Kidney (tissue), 14 donors: ENCODE data around the gene PRSS1. TPM values are rescaled to one million over a fixed set of nuclear protein-coding genes. Genes with fewer than 3 reads are reported as not detected.

Experiments used
- DNase-seq, 5 donors: peaks; one replicate each; pipeline ENCODE4 v3.0.0-alpha.2; 2013 to 2020
- FAIRE-seq: peaks from 2 replicates; lab custom pipeline; 2012; peaks lifted over from hg19 to GRCh38; lab: Jason Lieb, UNC
- H3K27ac ChIP-seq, 2 donors: one replicate each; pipeline ENCODE4 v1.7.0; 2013; ENCODE audit warnings: low read depth in 2 of 2, low read length in 2 of 2, inconsistent platforms in 1 of 2
- H3K27me3 ChIP-seq: one replicate; pipeline ENCODE4 v1.7.1; 2013; ENCODE audit warnings: low read length, inconsistent platforms; ENCODE audit not compliant: control insufficient read depth, insufficient read depth
- H3K36me3 ChIP-seq, 3 donors: one replicate each; pipeline versions ENCODE4 v1.7.0 to v1.7.1; 2013; ENCODE audit warnings: low read length in 3 of 3, control low read depth in 1 of 3, inconsistent platforms in 1 of 3; ENCODE audit not compliant: insufficient read depth in 3 of 3, control insufficient read depth in 2 of 3
- H3K4me1 ChIP-seq, 3 donors: one replicate each; pipeline versions ENCODE4 v1.7.0 to v1.7.1; 2013; ENCODE audit warnings: low read length in 3 of 3, inconsistent platforms in 1 of 3, low read depth in 1 of 3; ENCODE audit not compliant: control insufficient read depth in 2 of 3, insufficient read depth in 2 of 3
- H3K4me3 ChIP-seq, 3 donors: one replicate each; pipeline versions ENCODE4 v1.7.0 to v1.8.1; 2013; ENCODE audit warnings: low read length in 3 of 3, control low read depth in 1 of 3, inconsistent platforms in 1 of 3
- H3K9ac ChIP-seq, 3 donors: one replicate each; pipeline versions ENCODE4 v1.7.0 to v1.7.1; 2013; ENCODE audit warnings: low read length in 3 of 3, control low read depth in 1 of 3, inconsistent platforms in 1 of 3
- H3K9me3 ChIP-seq, 3 donors: one replicate each; pipeline versions ENCODE4 v1.7.0 to v1.7.1; 2013; ENCODE audit warnings: low read length in 3 of 3, control low read depth in 1 of 3, inconsistent platforms in 1 of 3; ENCODE audit not compliant: control insufficient read depth in 2 of 3, insufficient read depth in 1 of 3
- CTCF ChIP-seq: IDR thresholded peaks from 3 replicates; pipeline ENCODE4 v1.5.1; 2012; ENCODE audit warnings: mild to moderate bottlenecking, moderate library complexity, borderline replicate concordance; ENCODE audit not compliant: insufficient read depth; ENCODE audit errors: extremely low read depth
- intact Hi-C: fragments of 100-400 bp; cut with DNase I; formaldehyde crosslinking; loops from one replicate; pipeline ENCODE4 v1.11.1; 2022
- polyA plus RNA-seq: library from polyadenylated mRNA; stranded (reverse); fragments of 350-450 nt; fragmentation: Illumina TruSeq; extraction: RNeasy Lipid Tissue Mini Kit (QIAGEN cat#74804); gene quantifications from one replicate; pipeline ENCODE4 v1.2.3, GENCODE V29; 2014; ENCODE audit warnings: low read depth, low replicate concordance; ENCODE audit not compliant: insufficient read depth
- total RNA-seq: library from RNA; stranded (reverse); fragmentation: NEBNext Ultra II Directional; extraction: Animal tissue kit (Norgen Biotek cat#: 25700); gene quantifications from one replicate; pipeline ENCODE4 v1.2.1, GENCODE V29; 2021
- donor health status: control.
- donor health status: control.
- donor health status: control.
- donor health status: control.
- donor health status: control.
- donor health status: DM: yes; HTN: yes; CAD: no.
- donor health status: Normal renal cell carcinoma (clear cell type).

The PRSS1 gene
- total and polyA plus RNA-seq, 2 donors from 2014 or later: not detected

GRCh38 chr7:142709921-142710320 lies 39.4 kb upstream of the PRSS1 start:
- no peak for TF ChIP-seq CTCF
- no peak overlapping the region for H3K4me3 ChIP-seq
- peak in 1 of 5 donors; percentile 3 for DNase-seq
- intact Hi-C loops: loop anchor here (10.0 kb wide), 1 partner anchor 65 kb away; the partner anchor contains the start of gene PRSS2
- H3K9ac ChIP-seq: no peak overlapping the region
- no peaks in the 10 kb centered on the region for H3K36me3 ChIP-seq
- no peaks in the 10 kb centered on the region for H3K9me3 ChIP-seq
- H3K27me3 ChIP-seq: no peaks in the 10 kb centered on the region
- no peak overlapping the region for H3K27ac ChIP-seq
- FAIRE-seq: no peak
- no peaks in the 10 kb centered on the region for H3K4me1 ChIP-seq

DNA sequence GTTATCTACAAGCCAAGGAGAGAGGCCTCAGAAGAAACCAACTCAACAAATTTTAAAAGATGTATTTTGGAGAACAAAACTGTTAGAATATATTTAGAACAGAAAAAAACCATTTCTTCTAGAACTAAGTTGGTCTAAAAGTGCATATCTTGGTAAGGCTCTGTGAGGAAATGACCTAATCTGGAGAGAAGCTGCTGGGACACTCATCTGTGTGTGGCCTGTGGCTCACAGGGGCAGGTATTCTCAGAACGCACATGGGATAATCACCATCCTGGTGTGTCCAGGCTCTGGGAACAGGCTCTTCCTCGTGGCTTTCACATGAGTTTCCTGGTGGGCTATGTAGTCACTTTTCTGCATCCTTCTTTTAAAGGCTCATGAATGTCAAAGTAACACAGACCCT lies 38.1 kb upstream of the PRSS1 start:
- FAIRE-seq: no peak

GRCh38 chr7:142711746-142712616 lies 37.3 kb upstream of the PRSS1 start:
- H3K27me3 ChIP-seq: no peaks in the 10 kb centered on the region
- DNase-seq (no peak), FAIRE-seq (no peak)
- no peak overlapping the region for H3K4me3 ChIP-seq
- intact Hi-C loops: no loop called here
- H3K27ac ChIP-seq: no peak overlapping the region
- H3K9ac ChIP-seq: no peak overlapping the region
- peak; percentile 26 for TF ChIP-seq CTCF
- H3K4me1 ChIP-seq: no peaks in the 10 kb centered on the region
- no peaks in the 10 kb centered on the region for H3K36me3 ChIP-seq
- H3K9me3 ChIP-seq: no peaks in the 10 kb centered on the region

More for the DNA sequence above, 38.1 kb upstream of the PRSS1 start:
- Histone ChIP-seq H3K4me3 (no peak overlapping the region), H3K36me3 (no peaks in the 10 kb centered on the region), H3K9ac (no peak overlapping the region), H3K4me1 (no peaks in the 10 kb centered on the region), H3K27ac (no peak overlapping the region), H3K9me3 (no peaks in the 10 kb centered on the region), H3K27me3 (no peaks in the 10 kb centered on the region)
- no peak for DNase-seq
- intact Hi-C loops: no loop called here
- no peak for TF ChIP-seq CTCF
